Fibroblast of skin of back (primary cell): ENCODE results near the gene SCNN1B.

Experiments
- DNase-seq: peaks from one replicate; pipeline ENCODE4 v3.0.0-alpha.2; 2013

Gene SCNN1B

GRCh38 chr16:23321206-23321875 lies 19.2 kb downstream of the SCNN1B start:
- DNase-seq, result no peak

- DNase-seq, result no peak
These were observed 21.3 kb downstream of the SCNN1B start for GRCh38 chr16:23323224-23324030.

GRCh38 chr16:23324727-23325126 lies 22.6 kb downstream of the SCNN1B start:
- no peak for DNase-seq

DNA sequence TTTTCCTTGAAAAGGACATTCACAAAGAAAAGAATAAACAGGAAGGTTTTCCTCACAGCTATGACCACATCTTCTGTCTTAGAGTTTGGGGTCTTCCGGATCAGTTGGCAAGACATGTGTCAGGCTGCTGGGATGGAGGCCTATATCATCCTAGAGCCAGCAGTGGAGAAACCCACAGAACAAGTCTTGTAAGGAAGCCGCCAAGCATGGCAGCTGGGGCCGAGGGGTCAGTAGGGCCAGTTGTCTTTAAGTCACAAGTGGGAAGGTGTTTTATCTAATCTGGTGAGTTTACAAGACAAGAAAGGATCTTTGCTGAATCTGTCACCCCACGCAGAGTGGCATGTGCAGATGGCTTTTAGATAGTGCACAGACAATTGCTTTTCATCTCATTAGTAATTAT lies 25.7 kb downstream of the SCNN1B start:
- DNase-seq, result no peak

DNA sequence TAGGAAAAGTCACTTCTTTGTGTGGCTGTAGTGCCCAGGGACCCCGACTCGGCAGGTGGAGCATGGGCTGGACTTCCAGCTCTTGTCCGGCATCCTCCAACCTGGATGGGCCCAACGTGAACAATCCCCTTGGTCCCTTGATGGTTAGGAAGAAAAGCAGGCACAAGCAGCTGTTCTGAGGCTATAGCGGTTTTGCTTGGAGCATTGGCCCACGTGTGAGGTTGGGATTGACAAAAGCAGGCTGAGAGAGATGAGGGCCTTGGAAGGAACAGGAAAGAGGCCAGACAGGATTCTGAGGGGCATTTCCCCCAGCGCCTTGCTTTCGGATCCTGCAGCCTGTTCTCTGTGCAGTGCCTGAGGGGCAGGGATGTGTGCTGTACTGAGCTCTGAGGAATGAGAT lies 28.1 kb downstream of the SCNN1B start:
- no peak for DNase-seq

DNA sequence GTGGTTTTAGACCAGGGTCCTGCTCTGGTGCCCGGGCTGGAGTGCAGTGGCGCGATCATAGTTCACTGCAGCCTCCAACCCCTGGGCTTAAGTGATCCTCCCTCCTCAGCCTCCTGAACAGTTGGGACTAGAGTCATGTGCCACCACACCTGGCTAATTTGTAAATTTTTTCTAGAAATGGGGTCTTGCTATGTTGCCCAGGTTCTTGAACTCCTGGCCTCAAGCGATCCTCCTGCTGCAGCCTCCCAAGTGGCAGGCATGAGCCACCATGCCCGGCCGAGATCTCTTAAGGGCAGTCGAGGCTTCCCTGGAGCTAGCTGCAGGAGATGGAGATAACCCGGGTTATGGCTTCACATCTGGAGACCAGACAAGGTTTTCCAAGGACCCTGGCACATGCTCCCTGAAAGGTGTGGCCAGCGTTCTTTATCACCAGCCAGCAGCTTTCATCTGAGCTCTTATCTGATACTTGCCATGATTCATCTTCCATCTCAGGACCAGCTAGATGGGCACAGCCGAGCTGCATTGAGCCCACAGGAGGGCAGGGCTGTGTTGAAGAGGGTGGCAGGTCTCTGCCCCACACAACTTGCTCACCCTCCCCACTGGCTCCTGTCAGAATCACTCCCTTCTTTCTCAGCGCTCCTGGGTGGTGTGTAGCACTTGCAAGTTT lies 28.6 kb downstream of the SCNN1B start:
- DNase-seq, result no peak

- no peak for DNase-seq
These were observed 31.0 kb downstream of the SCNN1B start for GRCh38 chr16:23333034-23333579.

- no peak for DNase-seq
These were observed 31.8 kb downstream of the SCNN1B start for GRCh38 chr16:23333831-23334456.

DNA sequence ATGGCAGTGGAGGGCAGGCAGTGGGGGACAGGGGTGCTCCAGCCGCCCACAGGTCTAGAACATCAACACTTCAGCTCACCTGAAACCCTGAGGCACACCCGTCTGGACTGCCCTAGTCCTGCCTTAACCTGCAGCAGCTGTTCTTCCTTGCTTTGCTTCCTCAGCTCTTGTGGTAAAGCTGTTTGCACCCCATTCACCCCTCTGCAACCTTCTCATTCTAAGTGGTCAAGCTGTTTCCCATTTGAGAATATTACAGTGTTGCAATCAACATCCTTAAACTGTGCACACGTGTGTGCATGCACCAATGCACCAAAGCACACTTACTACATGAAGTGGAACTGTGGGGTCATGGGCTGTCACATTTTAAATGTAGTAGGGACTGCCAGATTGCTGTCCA lies 32.4 kb downstream of the SCNN1B start:
- DNase-seq, result no peak

DNA sequence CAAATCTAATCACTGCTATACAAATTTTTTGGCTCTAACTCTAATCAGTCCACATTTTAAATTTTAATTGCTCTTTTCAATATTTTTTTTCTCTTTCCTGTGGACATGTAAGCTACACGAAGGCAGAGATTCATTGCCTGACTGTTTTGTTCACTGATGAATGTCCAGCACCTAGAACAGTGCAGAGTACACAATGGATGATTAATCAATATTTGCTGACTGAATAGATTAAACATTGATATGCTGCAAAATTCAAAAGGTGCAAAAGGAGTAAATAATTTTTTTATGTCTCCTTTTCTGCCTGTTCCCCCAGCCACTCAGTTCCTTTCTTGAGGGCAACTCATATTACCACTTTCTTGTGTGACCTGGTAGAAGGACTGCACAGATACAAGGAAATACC lies 32.8 kb downstream of the SCNN1B start:
- no peak for DNase-seq

DNA sequence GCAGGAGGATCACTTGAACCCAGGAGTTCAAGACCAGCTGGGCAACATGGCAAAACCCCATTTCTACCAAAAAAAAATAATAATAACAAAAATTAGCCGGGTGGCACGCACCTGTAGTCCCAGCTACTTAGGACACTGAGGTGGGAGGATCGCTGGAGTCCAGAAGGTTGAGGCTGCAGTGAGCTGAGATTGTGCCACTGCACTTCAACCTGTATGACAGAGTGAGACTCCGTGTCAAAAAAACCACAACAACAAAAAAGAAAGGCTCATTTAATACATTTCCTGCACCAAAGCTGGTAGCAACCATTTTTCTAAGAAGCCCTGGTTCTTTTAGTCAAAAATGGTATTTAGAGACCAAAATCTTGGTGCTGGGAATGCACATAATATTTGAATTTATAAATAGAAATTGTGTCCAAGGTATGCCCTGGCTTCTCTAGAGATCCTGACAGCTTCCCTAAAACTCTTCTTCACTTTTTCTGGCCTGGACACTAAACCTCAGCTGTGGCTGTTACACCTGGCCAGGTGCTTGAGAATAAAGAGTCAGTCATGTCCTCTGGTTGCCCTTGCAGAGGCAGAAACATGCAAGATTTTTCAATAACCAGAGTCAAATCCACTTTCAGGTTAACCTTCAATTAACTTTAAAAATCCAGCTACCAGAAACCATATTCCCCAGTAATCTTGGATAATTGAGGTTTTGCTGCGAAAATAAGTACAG lies 35.9 kb downstream of the SCNN1B start:
- no peak for DNase-seq

GRCh38 chr16:23339787-23340186 lies 37.7 kb downstream of the SCNN1B start:
- DNase-seq, result no peak

- DNase-seq, result no peak
These were observed 40.1 kb downstream of the SCNN1B start for GRCh38 chr16:23342083-23342640.

- no peak for DNase-seq
These were observed 41.8 kb downstream of the SCNN1B start for GRCh38 chr16:23343643-23344612.

DNA sequence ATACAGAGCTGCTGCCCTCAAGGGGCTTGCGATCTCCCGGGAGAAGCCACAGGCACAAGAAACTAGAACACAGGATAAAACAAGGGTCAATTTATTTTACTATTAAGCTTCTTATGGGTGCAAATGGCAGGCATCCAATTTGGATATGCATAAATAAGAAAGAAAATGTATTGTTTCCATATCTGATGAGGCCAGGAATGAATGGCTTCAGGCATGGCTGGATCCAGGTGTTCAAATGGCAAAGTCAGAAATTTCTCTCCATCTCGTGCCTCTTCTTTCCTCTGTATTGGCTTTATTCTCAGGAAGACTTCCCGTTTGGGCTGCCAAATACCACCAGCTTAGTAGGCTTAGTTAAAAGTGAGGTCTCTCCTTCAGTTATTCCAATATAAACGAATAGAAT lies 43.1 kb downstream of the SCNN1B start:
- DNase-seq, result no peak

DNA sequence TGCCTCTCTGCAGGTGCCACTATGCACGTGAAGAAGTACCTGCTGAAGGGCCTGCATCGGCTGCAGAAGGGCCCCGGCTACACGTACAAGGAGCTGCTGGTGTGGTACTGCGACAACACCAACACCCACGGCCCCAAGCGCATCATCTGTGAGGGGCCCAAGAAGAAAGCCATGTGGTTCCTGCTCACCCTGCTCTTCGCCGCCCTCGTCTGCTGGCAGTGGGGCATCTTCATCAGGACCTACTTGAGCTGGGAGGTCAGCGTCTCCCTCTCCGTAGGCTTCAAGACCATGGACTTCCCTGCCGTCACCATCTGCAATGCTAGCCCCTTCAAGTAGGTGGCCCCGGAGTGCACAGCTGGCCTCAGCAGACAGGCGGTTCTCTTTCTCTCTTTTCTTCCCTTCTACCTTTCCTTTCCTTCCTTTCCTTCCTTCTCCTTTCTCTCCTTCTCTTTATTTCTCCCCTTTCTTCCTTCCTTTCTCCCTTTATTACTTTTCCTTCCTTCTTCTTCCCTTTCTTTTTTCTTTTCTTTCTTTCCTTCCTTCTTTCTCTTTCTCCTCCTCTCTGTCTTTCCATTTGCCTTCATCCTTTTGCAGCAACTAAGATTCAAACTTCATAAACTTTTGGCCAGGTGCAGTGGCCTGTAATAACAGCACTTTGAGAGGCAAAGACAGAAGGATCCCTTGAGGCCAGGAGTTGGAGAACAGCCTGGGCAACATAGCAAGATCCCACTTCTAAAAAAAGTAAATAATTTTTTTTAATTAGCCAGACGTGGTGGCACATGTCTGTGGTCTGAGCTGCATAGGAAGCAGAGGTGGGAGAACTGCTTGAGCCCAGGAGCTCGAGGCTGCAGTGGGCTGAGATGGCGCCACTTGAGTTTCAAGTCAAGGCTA lies 46.7 kb downstream of the SCNN1B start:
- DNase-seq, result no peak

- DNase-seq, result no peak
These were observed 49.3 kb downstream of the SCNN1B start for GRCh38 chr16:23351360-23351759.

GRCh38 chr16:23353440-23353839 lies 51.3 kb downstream of the SCNN1B start:
- no peak for DNase-seq

DNA sequence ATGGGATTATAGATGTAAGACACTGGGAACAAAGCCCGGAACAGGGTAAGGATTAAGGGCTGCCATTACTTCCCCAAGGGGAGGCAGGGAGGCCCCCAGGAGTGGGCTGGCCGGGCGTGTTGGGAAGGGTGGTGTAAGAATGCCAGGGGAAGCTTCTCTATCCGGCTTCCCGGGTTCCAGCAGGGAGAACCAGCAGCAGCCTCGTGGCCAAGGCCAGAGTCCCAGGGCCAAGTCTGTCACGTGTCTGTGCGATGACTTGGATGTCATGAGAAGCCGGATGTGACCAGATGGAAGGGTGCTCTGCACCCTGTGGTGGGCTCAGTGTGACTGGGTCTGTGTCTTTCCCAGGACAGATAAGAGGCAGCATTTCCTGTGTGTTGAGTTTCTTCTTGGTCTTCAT lies 52.1 kb downstream of the SCNN1B start:
- no peak for DNase-seq
